ENCODE measurements around the gene CIDEB.

Gene CIDEB

GRCh38 chr14:24313913-24314312 is 6.1 kb upstream of the CIDEB start:
- no peak overlapping the region for H3K4me3 ChIP-seq (ENCODE audit: low read depth, low read length)

- H3K4me3 ChIP-seq (ENCODE audit: low read depth, low read length) = no peak overlapping the region
Observed at GRCh38 chr14:24312736-24313507, 5.1 kb upstream of the CIDEB start.

- H3K4me3 ChIP-seq (ENCODE audit: low read depth, low read length) = no peak overlapping the region
Observed at GRCh38 chr14:24311837-24312615, 4.2 kb upstream of the CIDEB start.

DNA sequence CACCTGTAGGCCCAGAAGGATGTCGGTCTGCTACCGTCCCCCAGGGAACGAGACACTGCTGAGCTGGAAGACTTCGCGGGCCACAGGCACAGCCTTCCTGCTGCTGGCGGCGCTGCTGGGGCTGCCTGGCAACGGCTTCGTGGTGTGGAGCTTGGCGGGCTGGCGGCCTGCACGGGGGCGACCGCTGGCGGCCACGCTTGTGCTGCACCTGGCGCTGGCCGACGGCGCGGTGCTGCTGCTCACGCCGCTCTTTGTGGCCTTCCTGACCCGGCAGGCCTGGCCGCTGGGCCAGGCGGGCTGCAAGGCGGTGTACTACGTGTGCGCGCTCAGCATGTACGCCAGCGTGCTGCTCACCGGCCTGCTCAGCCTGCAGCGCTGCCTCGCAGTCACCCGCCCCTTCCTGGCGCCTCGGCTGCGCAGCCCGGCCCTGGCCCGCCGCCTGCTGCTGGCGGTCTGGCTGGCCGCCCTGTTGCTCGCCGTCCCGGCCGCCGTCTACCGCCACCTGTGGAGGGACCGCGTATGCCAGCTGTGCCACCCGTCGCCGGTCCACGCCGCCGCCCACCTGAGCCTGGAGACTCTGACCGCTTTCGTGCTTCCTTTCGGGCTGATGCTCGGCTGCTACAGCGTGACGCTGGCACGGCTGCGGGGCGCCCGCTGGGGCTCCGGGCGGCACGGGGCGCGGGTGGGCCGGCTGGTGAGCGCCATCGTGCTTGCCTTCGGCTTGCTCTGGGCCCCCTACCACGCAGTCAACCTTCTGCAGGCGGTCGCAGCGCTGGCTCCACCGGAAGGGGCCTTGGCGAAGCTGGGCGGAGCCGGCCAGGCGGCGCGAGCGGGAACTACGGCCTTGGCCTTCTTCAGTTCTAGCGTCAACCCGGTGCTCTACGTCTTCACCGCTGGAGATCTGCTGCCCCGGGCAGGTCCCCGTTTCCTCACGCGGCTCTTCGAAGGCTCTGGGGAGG is 3.1 kb upstream of the CIDEB start, which contains the start of gene LTB4R:
TSS of gene LTB4R (plus strand) at position 857 of the 959 bp plus-strand sequence. CDS start 4,150 bp downstream, outside the sequence.
- no peak within 1 kb of the TSS for H3K4me3 ChIP-seq (ENCODE audit: low read depth, low read length)

- H3K4me3 ChIP-seq (ENCODE audit: low read depth, low read length) = no peak overlapping the region
Observed at GRCh38 chr14:24310265-24310645, 2.5 kb upstream of the CIDEB start.

GRCh38 chr14:24309538-24310264 is 1.9 kb upstream of the CIDEB start, which contains the start of gene LTB4R2:
LTB4R2 (plus strand) TSS chr14:24310140; CDS start chr14:24310665, 525 bp downstream.
- H3K4me3 ChIP-seq (ENCODE audit: low read depth, low read length) = no peak within 1 kb of the TSS

DNA sequence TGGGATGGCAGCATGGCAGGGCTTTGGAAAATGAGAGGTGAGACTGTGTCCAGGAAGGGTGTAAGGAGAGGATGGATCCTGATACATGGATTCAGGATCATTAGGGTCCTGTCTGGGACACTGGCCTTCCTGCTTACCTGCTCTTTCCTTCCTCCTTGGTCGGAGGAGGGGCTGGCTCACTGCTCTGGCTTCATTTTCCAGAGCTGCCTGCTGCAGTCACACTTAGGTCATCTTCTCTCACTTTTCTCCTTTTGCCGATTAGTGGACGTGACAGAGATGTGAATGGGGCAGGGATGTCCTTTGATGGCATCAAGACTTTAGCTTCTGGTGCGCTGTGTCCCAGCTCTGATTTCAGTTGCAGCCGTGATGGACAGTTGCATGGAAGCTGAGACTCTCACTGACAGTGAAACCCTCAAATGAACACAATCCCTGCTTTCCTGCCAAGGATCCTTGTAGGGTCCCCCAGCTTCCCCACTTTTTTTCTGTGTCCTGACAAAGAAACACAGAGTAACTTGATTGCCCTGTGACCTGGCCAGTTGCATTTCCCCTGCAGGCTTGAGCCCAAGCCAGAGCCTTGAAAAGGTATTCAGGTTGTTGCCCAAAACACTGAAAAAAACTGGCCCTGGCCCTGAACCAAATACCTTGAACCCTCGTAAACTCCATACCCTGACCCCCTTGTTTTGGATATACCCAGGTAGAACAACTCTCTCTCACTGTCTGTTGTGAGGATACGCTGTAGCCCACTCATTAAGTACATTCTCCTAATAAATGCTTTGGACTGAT is 756 bp upstream of the CIDEB start:
- no peak overlapping the region for H3K4me3 ChIP-seq (ENCODE audit: low read depth, low read length)

DNA sequence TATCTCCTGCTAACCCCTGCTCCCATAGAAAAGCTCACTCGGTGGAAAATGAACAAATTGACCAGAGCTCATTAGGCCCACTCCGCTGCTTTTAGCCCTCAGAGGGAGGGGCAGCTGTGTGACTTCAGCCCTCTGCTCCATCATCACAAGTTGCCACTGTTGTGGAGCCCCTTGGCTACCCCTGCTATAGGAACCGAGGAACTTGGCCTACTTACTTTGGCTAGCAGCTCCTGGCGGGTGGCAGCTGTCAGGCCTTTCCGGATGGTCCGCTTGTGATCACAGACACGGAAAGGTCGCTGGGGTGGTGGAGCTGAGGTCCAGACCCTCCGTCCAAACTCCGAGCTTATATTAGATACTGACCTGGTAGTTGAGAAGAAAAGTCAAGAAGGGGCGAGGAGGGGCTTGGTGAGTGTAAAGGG is 612 bp downstream of the CIDEB start:
- H3K4me3 ChIP-seq (ENCODE audit: low read depth, low read length) = no peak overlapping the region

DNA sequence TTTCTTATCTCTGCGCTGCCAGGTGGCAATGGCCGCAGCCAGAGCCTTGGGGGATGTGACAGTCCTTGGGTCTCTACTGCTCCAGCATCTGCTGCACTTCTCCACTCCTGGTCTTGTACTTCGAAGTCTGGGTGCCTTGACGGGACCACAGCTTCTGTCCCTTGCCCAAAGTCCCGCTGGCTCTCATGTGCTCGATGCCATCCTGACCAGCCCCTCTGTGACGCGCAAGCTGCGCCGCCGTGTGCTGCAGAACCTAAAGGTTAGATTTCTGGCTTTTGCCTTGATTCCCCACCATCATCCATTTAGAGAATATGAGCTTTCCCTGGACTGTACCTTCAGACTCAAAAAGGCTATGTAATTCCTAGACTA is 3.8 kb downstream of the CIDEB start:
- H3K4me3 ChIP-seq (ENCODE audit: low read depth, low read length) = no peak overlapping the region

DNA sequence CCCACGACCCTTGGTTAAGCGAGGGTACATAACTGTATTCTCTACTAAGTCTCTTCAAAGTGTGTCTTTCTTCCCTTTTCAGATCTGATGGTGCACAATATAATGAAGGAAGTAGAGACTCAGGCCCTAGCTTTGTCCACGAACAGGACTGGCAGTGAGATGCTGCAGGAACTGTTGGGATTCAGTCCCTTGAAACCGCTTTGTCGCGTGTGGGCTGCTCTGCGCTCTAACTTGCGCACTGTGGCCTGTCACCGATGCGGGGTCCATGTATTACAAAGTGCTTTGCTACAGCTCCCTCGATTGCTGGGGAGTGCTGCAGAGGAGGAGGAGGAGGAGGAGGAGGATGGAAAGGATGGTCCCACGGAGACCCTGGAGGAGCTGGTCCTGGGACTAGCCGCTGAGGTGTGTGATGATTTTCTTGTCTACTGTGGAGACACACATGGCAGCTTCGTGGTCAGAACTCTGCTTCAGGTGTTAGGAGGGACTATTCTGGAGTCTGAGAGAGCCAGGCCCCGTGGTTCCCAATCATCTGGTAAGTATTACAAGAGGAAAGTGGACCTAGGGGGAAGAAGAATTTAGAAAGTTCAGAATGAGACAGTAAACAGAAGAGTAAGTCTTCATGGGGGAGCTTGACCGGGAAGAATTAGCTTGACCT is 7.3 kb downstream of the CIDEB start:
- peak overlapping the region; percentile 93 for H3K4me3 ChIP-seq (ENCODE audit: low read depth, low read length)

GRCh38 chr14:24299255-24300191 is 8.3 kb downstream of the CIDEB start, which contains the start of the genes DHRS1 and NOP9:
DHRS1 (minus strand) TSS chr14:24299780; CDS start chr14:24299106, 674 bp downstream.
NOP9 (plus strand) TSS chr14:24299850; CDS start chr14:24299955, 105 bp downstream.
- peak within 1 kb of the TSS; percentile 93 for H3K4me3 ChIP-seq (ENCODE audit: low read depth, low read length)

DNA sequence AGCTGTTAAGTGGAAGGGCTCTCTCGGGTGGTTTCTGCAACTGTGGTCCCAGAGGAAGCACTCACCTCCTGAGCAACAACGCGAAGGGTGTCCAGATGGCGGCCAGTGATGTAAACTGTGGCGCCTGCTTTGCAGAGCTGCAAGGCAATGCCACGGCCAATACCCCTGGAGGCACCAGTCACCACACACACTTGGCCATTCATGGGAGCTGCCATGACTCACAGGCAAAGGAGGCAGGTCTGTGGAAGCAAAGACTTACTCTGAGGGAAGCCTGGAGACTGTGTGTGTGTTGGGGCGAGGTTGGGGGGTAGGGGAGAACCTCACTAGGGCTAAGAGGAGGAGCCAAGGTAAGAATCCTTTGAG is 8.9 kb downstream of the CIDEB start:
- H3K4me3 ChIP-seq (ENCODE audit: low read depth, low read length) = peak overlapping the region; percentile 93

GRCh38 chr14:24297190-24297964 is 10.4 kb downstream of the CIDEB start:
- no peak overlapping the region for H3K4me3 ChIP-seq (ENCODE audit: low read depth, low read length)

DNA sequence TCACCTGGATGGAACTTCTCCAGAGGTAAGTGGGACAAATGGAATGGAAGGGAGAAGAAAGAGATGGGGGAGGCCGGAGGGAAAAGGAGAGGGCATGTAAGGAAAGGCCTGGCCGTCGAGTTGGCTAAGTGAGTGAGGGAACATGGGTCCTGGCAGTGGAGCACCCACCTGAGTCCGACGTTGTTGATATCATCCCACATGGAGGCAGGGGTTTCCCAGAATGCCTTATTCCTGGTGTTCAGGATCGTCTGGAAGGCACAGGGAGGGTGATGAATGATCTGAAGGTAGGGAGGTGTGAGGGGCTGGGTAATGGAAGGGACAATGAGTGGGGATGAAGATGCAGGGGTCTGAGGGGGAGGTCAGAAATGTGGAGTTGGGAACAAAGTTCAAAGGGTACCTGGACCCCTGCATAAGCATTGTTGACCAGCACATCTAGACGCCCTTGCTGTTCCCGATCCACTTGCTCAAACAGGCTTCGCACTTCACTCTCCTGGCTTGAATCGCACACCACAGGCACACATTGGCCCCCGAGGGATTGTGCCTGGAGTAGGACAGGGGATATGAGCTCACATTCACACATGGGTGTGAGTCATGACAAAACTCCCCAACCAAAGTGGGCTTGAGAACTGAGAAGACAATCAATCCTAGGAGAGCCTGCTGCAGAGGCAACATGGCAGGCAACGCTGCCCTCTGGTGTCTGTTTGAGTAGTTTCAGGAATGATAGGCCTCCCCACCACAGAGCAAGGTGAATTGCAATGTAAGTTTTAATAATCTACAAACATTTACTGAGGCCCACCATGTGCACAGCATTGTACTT is 11.2 kb downstream of the CIDEB start:
- no peak overlapping the region for H3K4me3 ChIP-seq (ENCODE audit: low read depth, low read length)

GRCh38 chr14:24293525-24293924 is 14.3 kb downstream of the CIDEB start:
- no peak overlapping the region for H3K4me3 ChIP-seq (ENCODE audit: low read depth, low read length)

DNA sequence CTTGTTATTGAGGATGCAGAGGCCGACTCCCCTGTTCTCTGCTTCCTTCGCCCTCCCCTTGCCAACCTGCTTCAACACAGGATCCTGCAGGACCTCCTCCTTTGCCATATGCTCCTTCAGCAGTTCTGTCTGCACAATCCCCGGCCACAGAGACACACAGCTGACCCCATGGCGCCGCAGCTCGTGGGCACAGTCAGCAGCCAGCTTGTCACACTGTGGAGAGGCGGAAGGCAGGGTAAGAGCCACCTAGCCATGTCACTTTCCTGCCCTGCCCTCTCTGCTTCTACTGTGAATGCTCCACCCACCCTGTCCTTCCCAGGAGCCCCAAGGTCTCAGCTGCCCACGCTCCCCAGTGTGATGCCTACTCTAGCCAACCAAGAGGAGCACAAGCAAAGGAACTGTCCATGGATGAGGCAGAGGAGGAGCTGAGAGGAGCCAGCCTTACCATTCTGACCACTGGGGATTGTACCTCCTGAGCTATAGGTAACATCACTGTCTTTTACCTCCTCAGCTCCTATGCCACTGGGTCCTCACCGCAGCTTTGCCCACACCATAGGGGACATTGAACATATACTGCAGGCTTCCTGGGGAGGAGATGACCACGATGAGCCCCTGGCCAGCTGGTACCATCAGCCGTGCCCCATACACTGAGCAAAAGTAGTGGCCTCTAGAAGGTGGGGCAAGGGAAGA is 15.5 kb downstream of the CIDEB start:
- H3K4me3 ChIP-seq (ENCODE audit: low read depth, low read length) = no peak overlapping the region
